GM18507 (cell line): Measurements from ENCODE around the gene EVX2.

Source experiments
- DNase-seq: peaks from one replicate; pipeline ENCODE4 v3.0.0; 2011; ENCODE audit warnings: low read depth; ENCODE audit not compliant: insufficient read length; ENCODE audit errors: extremely low spot score
- FAIRE-seq: peaks from 2 replicates; lab custom pipeline; 2011; peaks lifted over from hg19 to GRCh38; lab: Jason Lieb, UNC

Gene EVX2

DNA sequence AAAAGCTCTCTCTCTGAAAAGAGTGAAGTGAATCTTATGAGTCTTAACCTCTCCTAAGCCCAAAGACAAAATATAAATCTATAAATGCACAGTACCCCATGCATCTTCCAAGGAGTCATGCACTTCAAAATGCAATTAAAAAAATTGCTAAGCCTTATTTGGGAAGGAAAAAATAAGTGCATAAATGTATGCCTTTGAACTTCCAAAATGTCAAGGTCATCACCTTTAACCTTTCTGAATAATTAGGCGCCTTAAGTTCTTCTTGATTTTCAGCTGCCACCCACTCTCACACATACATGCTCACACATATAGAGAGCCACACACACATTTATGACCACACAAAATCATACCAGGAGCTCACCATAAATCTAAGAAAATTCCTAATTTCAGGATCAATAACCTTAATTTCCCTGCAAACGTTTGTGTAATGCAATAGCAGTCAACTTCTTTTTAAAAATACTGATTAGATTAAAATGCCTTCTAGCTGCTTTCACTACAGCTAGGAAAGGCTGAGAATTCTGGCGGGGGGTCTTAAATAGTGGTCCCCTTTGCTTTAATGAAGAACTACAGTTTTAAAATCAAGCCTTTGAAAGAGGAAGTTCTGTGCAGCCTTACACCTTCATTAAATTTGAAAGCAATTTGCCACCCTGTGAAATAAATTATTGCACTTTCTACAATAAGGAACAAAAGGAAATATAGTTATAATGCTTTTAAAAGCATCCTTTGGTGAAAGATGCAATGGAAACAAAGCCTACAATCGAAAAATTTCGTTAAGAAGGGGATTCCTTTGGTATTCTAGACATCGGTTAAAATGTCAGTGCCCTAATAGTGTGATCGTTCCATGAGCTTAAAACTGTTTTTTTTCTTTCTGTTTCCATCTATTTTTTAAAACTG is 26.9 kb upstream of the EVX2 start:
- no peak for FAIRE-seq

GRCh38 chr2:176109946-176110345 is 26.2 kb upstream of the EVX2 start:
- FAIRE-seq (no peak), DNase-seq (no peak)

More for the DNA sequence above, 26.9 kb upstream of the EVX2 start:
- DNase-seq = no peak

- no peak for FAIRE-seq
- DNase-seq = no peak
Observed at GRCh38 chr2:176109192-176109901, 25.6 kb upstream of the EVX2 start.

- no peak for DNase-seq
- FAIRE-seq = no peak
Observed at GRCh38 chr2:176107731-176108181, 24.0 kb upstream of the EVX2 start.

DNA sequence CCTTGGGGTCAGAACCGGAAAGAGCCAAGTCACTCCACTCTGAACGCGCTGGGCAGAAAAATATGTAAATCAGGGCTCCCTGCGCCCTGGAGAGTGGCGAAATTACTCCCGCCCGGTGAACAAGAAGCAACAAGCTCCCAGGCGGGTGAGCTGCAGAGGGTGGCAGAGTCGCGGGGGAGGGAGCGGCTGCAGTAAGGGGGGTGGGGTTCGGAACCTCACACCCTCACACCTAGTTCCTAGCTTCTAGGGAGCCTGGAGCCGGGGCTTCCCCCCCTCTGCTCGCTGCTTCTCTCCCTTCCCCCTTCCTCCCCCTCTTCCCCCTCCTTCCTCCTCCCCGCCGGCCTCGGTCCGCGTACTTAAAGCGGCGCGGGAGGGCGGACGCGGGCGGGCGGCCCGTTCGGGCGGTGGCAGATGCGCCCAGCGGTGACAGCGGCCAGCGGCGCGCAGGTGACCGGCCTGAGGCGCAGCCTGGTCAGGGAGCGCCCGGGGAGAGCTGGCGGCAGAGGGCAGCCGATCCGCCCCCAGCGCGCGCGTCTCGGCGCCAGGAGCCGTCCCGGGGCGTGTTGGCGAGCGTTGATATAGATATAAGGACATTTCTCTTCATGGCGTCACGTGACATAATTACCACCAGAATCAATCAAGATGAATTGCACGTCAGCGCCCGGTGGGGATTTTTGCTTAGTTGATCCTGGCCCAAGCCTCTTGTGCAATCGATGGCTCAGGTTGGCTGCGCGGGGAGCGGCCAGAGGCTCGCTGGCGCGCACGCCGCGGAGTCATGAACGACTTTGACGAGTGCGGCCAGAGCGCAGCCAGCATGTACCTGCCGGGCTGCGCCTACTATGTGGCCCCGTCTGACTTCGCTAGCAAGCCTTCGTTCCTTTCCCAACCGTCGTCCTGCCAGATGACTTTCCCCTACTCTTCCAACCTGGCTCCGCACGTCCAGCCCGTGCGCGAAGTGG is 23.1 kb upstream of the EVX2 start, which contains the start of gene HOXD11:
Gene HOXD11, plus strand, starts transcription at position 700 of the 959 bp plus-strand sequence. Its CDS starts 76 bp downstream, at position 776.
- FAIRE-seq = no peak

GRCh38 chr2:176105730-176106580 is 22.2 kb upstream of the EVX2 start:
- DNase-seq (no peak), FAIRE-seq (no peak)

More for the DNA sequence above, 23.1 kb upstream of the EVX2 start, which contains the start of gene HOXD11:
- DNase-seq = no peak

- no peak for DNase-seq
- FAIRE-seq = no peak
Observed at GRCh38 chr2:176105078-176105729, 21.4 kb upstream of the EVX2 start.

GRCh38 chr2:176104316-176105077 is 20.7 kb upstream of the EVX2 start:
- FAIRE-seq = no peak
- DNase-seq = no peak

- no peak for DNase-seq
- no peak for FAIRE-seq
Observed at GRCh38 chr2:176103742-176104315, 20.1 kb upstream of the EVX2 start.

GRCh38 chr2:176103194-176103593 is 19.4 kb upstream of the EVX2 start:
- DNase-seq (no peak), FAIRE-seq (no peak)

DNA sequence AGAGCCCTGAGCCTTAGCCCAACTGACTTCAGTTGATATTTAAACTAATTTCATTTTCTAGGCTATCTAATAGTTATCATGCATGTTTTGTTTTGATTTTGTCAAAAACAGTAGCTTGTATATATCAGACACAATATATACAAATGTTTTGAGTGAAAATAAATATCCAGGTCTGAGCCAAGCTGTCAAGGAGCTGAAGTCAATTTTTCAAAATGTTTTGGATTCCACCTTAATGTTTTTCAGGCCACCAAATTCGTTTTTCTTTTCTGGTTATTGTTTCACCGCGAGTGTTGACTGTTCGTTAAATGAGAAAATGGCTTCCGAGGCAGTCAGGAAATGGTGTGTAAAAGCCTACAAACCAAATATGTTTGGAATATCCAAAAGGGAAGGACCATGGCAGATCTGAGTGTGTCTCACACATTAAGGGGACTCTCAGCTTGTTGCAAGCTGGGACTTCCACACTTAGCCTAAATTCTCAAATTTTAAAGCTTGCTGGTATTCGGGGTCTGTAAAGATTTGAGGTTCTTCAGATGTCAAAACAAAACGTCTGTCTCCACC is 18.6 kb upstream of the EVX2 start:
- FAIRE-seq (no peak), DNase-seq (no peak)

DNA sequence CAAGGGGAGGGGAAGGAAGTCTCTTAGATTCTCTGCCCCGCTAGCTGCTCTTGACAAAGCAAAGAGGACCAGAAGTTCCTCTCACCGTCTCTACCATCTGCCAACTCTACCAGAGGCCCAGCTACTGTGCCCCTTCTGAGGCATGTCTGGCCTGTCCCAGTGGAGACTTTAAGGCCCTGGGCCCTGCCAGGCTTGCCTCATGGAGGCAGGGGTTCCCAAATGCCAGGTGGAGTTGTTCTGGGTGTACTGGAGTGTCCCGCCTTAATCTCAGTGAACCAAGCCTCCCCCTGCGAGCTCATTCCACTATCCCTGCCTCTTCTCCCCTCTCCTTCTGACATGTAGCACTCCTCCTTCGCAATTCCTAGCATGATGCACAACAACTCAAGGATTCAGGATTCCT is 18.1 kb upstream of the EVX2 start:
- FAIRE-seq = no peak
- DNase-seq = no peak

DNA sequence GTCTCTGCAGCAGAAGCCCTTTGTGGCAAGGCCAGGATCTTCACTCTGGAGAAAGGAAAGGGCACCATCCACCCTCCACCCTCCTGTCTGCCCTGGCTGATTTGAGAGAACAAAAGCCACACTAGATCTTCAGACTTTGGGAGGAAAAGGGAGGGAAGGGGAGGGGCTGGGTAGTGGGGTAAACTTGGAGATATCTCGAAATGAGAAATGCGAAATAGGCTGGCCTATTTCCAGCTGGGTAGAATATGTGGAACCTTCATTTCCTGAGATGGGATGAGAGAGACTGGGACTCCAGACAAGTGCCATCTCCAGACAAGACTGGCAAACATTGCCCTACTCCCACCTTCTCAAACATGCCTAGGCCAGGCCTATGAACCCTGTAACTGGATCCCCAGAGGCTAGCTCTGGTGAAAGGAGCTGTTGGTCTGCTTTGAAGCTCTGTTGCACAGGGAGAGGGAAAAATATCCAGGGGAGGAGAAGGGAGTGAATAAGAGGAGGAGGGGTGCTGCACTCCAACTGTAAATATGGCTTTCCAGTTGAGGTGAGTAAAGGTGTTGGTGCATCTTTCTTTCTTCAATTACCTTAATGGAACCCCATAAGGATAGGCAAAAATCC is 17.6 kb upstream of the EVX2 start:
- DNase-seq (no peak), FAIRE-seq (no peak)

DNA sequence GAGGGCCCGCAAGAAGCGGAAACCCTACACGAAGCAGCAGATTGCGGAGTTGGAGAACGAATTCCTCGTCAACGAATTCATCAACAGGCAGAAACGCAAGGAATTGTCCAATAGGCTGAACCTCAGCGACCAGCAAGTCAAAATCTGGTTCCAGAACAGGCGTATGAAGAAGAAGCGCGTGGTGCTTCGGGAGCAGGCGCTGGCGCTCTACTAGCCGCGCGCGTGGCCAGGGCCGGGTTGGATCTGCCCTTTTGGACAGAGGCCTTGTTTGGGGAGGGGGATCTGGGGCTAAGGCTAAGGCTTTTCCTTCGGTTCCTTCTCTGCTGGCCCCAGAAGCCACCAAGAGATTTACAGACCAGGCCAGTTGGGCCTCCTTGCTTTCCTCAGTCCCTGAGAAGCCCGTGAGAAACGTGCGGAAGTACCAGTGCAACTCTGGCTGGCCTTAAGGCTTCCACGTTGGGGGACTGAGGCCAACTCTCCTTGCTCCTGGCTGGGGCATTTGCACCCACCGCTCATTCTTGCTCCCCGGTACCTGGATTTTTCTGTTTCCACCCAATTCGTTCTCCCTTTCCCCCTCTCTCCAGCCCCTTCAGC is 16.9 kb upstream of the EVX2 start:
- FAIRE-seq (no peak), DNase-seq (no peak)

- FAIRE-seq (no peak), DNase-seq (no peak)
Observed at GRCh38 chr2:176099728-176100546, 16.2 kb upstream of the EVX2 start, which contains the start of gene HOXD12. Gene HOXD12, plus strand, starts transcription at chr2:176099795. Its CDS starts 7 bp downstream, at chr2:176099802.
